Measurements from ENCODE around the gene TMEM221. TPM values are rescaled to one million over a fixed set of nuclear protein-coding genes. Genes with fewer than 3 reads are reported as not detected.

TMEM221 gene
- total and polyA plus RNA-seq, 2 donors (not counting 3 experiments of a cell fraction or from before 2014, with no cell fraction given): 0.08 TPM; not detected in 1

- ChIA-PET POLR2A (no interaction called here), CTCF (no interaction called here)
- H3K27ac ChIP-seq (ENCODE audit: insufficient read depth, low read depth, low read length): no peak overlapping the region
- FAIRE-seq (no peak), DNase-seq (ENCODE audit: low read depth, low spot score) (no peak)
- H3K9ac ChIP-seq (replicated peaks; ENCODE audit: extremely low read depth, insufficient read depth, low read length): no peak overlapping the region
- H3K4me2 ChIP-seq (ENCODE audit: insufficient read depth, low read length): no peak overlapping the region
- H3K36me3 ChIP-seq (ENCODE audit: control insufficient read depth in 2 of 2, extremely low read depth in 1 of 2, insufficient read depth in 2 of 2, low read length in 2 of 2): no peaks in the 10 kb centered on the region
- no peaks in the 10 kb centered on the region for H3K27me3 ChIP-seq (ENCODE audit: control insufficient read depth in 2 of 2, insufficient read depth in 2 of 2, low read length in 2 of 2)
- no peak overlapping the region for H2AFZ ChIP-seq (ENCODE audit: low read depth, low read length)
- BruUV-seq (replicated peaks): no TSS peak
- dilution Hi-C loops (cut with MboI; ENCODE audit: extremely low pct_ligation_motif_present, low sequenced_read_pairs) (no loop called here), intact Hi-C loops (cut with micrococcal nuclease) (no loop called here)
- no peaks in the 10 kb centered on the region for H3K9me3 ChIP-seq (replicated peaks; ENCODE audit: control insufficient read depth, insufficient read depth, low read length)
- H3K9me1 ChIP-seq (replicated peaks; ENCODE audit: control insufficient read depth, extremely low read depth, insufficient read depth, low read length): no peaks in the 10 kb centered on the region
- H4K20me1 ChIP-seq (replicated peaks; ENCODE audit: control insufficient read depth, extremely low read depth, insufficient read depth, low read length): no peaks in the 10 kb centered on the region
- no peaks in the 10 kb centered on the region for H3K79me2 ChIP-seq (ENCODE audit: control insufficient read depth, insufficient read depth, low read length)
- H3K4me3 ChIP-seq (replicated peaks in 1 of 3; ENCODE audit: insufficient read depth in 1 of 3, low read depth in 1 of 3, low read length in 3 of 3): no peak overlapping the region
- peaks cover 17% of the 10 kb centered on the region for H3K4me1 ChIP-seq (ENCODE audit: control insufficient read depth, extremely low read depth, insufficient read depth, low read length)
- TF ChIP-seq MYC (IDR thresholded peaks at IDR 0.05; ENCODE audit: low read depth, low read length) (no peak), POLR2A (IDR thresholded peaks at IDR 0.05; ENCODE audit: low read depth, low read length) (no peak), EZH2 (IDR thresholded peaks at IDR 0.05; ENCODE audit: borderline replicate concordance, low read depth, low read length, severe bottlenecking) (no peak), GATA2 (IDR thresholded peaks at IDR 0.05; ENCODE audit: insufficient read depth, insufficient read length, low read depth, low read length) (no peak)
These were observed 41.9 kb upstream of the TMEM221 start for GRCh38 chr19:17490411-17490810.

DNA sequence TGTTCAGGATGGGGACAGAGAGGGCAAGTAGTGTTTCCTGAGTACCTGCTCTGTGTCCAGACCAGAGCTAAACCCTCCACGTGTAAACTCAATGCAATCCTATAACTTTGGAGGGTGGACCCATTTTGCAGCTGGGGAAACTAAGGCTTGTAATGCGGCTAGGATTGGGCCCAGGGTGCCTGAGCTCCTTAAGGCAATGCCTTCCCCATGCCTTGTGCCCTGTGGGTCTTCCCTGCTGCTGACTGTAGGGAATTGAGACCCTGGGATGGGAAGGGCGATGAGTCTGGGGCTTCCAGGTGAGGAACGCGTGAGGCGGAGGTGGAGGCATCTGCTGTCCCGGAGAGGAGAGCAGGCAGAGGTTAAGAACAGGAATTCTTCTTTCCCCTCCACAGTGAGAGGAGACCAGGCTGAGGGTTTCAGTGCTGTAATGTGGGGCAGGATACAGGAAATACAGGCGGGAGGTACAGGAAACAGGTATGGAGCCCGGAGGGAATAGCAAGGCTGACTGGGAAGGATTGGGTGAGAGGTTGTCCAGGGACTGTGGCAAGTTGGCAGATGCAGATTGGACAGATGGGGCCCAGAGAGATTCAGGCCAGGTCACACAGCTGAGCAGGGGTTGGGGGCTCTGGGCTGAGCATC, 41.0 kb upstream of the TMEM221 start:
- no peak overlapping the region for H3K9ac ChIP-seq (replicated peaks; ENCODE audit: extremely low read depth, insufficient read depth, low read length)
- POLR2A ChIA-PET: no interaction called here
- no peaks in the 10 kb centered on the region for H3K79me2 ChIP-seq (ENCODE audit: control insufficient read depth, insufficient read depth, low read length)
- peak overlapping the region; percentile 32 for H3K27ac ChIP-seq (ENCODE audit: insufficient read depth, low read depth, low read length)
- intact Hi-C loops (cut with micrococcal nuclease) (loop anchor here (2.0 kb wide), 1 partner anchor 19 kb away; the partner anchor contains the start of gene SLC27A1), dilution Hi-C loops (cut with MboI; ENCODE audit: extremely low pct_ligation_motif_present, low sequenced_read_pairs) (no loop called here)
- TF ChIP-seq MYC (IDR thresholded peaks at IDR 0.05; ENCODE audit: low read depth, low read length): no peak
- no peak for TF ChIP-seq CTCF (IDR thresholded peaks at IDR 0.05; ENCODE audit: extremely low read depth in 1 of 2, insufficient read depth in 1 of 2, low read depth in 1 of 2, low read length in 2 of 2)
- TF ChIP-seq POLR2AphosphoS5 (IDR thresholded peaks at IDR 0.05; ENCODE audit: insufficient read depth, low read depth, low read length): no peak
- no peak for TF ChIP-seq EZH2 (IDR thresholded peaks at IDR 0.05; ENCODE audit: borderline replicate concordance, low read depth, low read length, severe bottlenecking)
- TF ChIP-seq GATA2 (IDR thresholded peaks at IDR 0.05; ENCODE audit: insufficient read depth, insufficient read length, low read depth, low read length): no peak
- TF ChIP-seq, protein P1, sequence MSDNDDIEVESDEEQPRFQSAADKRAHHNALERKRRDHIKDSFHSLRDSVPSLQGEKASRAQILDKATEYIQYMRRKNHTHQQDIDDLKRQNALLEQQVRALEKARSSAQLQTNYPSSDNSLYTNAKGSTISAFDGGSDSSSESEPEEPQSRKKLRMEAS (IDR thresholded peaks at IDR 0.05; ENCODE audit: insufficient read depth, insufficient read length): no peak
- no peak for TF ChIP-seq JUN (IDR thresholded peaks at IDR 0.05; ENCODE audit: borderline replicate concordance, insufficient read depth, insufficient read length, low read depth)
- no peak for TF ChIP-seq POLR2A (IDR thresholded peaks at IDR 0.05; ENCODE audit: low read depth, low read length)
- no peak for TF ChIP-seq FOS (IDR thresholded peaks at IDR 0.05; ENCODE audit: borderline replicate concordance, insufficient read depth, low read length)
- no peak overlapping the region for H3K4me3 ChIP-seq (replicated peaks in 1 of 3; ENCODE audit: insufficient read depth in 1 of 3, low read depth in 1 of 3, low read length in 3 of 3)
- no peaks in the 10 kb centered on the region for H3K9me3 ChIP-seq (replicated peaks; ENCODE audit: control insufficient read depth, insufficient read depth, low read length)
- no peaks in the 10 kb centered on the region for H3K27me3 ChIP-seq (ENCODE audit: control insufficient read depth in 2 of 2, insufficient read depth in 2 of 2, low read length in 2 of 2)
- H3K36me3 ChIP-seq (ENCODE audit: control insufficient read depth in 2 of 2, extremely low read depth in 1 of 2, insufficient read depth in 2 of 2, low read length in 2 of 2): no peaks in the 10 kb centered on the region
- CTCF ChIA-PET: no interaction called here
- peaks cover 17% of the 10 kb centered on the region for H3K4me1 ChIP-seq (ENCODE audit: control insufficient read depth, extremely low read depth, insufficient read depth, low read length)
- FAIRE-seq (peak; percentile 78), DNase-seq (ENCODE audit: low read depth, low spot score) (peak; percentile 40)
- peak overlapping the region; percentile 57 for H3K4me2 ChIP-seq (ENCODE audit: insufficient read depth, low read length)
- H4K20me1 ChIP-seq (replicated peaks; ENCODE audit: control insufficient read depth, extremely low read depth, insufficient read depth, low read length): no peaks in the 10 kb centered on the region
- H3K9me1 ChIP-seq (replicated peaks; ENCODE audit: control insufficient read depth, extremely low read depth, insufficient read depth, low read length): no peaks in the 10 kb centered on the region
- peak overlapping the region; percentile 4 for H2AFZ ChIP-seq (ENCODE audit: low read depth, low read length)
- TSS peak; percentile 20 for BruUV-seq (replicated peaks)

Measured in endothelial cell of umbilical vein (primary cell).